Measurements from ENCODE around the gene TANGO6. TPM values are rescaled to one million over a fixed set of nuclear protein-coding genes. Genes with fewer than 3 reads are reported as not detected.

The TANGO6 gene
- total RNA-seq, 1 experiment from 2014 or later, result 21.8 TPM

DNA sequence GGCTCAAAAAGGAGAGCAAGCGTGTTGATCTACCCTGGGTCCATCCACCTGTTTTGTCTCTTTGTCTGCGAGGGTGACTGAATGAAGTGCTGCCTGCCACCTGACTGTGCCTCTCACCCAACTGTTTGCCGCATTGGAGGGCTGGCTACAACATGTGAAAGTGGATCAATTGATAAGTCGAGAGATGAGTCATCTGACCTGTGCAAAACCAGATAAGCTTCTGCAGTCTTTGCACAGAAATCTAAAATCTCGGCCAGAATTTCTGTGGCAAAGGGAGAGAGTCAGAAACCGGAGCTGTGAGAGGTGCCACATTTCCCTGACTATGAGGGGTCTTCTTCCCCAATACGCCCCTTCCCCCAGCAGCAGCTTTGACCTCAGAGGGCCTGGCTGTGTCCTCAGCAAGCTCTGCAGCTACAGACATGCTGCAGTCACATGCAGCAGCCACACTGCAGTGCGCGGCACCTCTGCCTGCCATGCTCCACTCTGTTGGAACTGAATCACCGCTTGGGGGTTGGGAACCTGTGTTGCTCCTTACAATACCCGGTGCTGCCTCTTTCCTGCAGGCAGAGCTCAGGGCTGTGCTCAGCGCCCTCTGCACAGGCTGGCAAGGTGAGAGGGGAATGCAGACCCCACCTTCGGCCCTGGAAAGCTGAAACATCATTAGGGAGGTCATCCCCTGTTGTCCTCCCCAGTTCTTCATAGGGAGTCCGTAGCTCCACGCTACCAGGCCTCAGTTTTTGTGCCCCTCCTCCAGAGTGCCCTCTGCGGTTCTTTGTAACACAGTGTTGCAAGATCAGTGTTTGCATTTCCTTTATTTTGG, 246.0 kb downstream of the TANGO6 start:
- no peaks in the 10 kb centered on the region for H3K36me3 ChIP-seq (ENCODE audit: insufficient read depth, low read length)
- H3K4me1 ChIP-seq (ENCODE audit: low read length), result no peaks in the 10 kb centered on the region
- H3K9ac ChIP-seq (ENCODE audit: low read length), result no peak overlapping the region
- H3K9me2 ChIP-seq (replicated peaks; ENCODE audit: insufficient read depth, low read length), result no peaks in the 10 kb centered on the region
- H3K27me3 ChIP-seq (ENCODE audit: low read length), result no peaks in the 10 kb centered on the region
- H3K27ac ChIP-seq (ENCODE audit: low read length), result no peak overlapping the region
- H3K4me3 ChIP-seq (ENCODE audit: low read length), result no peak overlapping the region
- peak; percentile 34 for DNase-seq
- H3K79me2 ChIP-seq (ENCODE audit: low read length), result no peaks in the 10 kb centered on the region
- no peak overlapping the region for H3K4me2 ChIP-seq (ENCODE audit: low read depth, low read length, poor library complexity, severe bottlenecking)
- no peak overlapping the region for H2AFZ ChIP-seq (ENCODE audit: low read length)
- no peaks in the 10 kb centered on the region for H4K20me1 ChIP-seq (ENCODE audit: insufficient read depth, low read depth, low read length)
- no peaks in the 10 kb centered on the region for H3K9me3 ChIP-seq (ENCODE audit: low read length)

DNA sequence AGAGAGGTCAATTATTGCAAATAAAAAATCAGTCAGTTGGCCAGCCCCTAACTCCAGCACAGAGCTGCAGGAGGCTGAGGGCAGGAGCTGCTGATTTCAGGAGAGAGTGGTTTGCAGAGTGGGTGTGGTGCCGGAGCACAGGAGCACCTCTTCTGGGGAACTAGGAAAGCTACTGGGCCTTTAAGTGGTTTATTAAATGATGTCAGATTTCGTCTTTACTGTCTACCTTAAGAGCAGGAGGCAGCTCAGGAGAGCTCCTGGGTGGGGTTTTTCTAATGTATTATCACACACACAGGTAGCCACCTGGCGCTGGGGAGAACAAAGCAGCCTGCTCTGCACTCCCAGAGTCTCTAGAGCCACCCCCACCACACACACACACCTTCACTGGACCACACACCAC, 250.6 kb downstream of the TANGO6 start:
- Histone ChIP-seq H3K4me2 (ENCODE audit: low read depth, low read length, poor library complexity, severe bottlenecking) (no peak overlapping the region), H3K9me2 (replicated peaks; ENCODE audit: insufficient read depth, low read length) (no peaks in the 10 kb centered on the region), H2AFZ (ENCODE audit: low read length) (no peak overlapping the region)

GRCh38 chr16:69094501-69094900, 251.2 kb downstream of the TANGO6 start:
- peak; percentile 34 for DNase-seq
- Histone ChIP-seq H3K79me2 (ENCODE audit: low read length) (no peaks in the 10 kb centered on the region), H4K20me1 (ENCODE audit: insufficient read depth, low read depth, low read length) (no peaks in the 10 kb centered on the region)

More for the DNA sequence above, 250.6 kb downstream of the TANGO6 start:
- no peak overlapping the region for H3K9ac ChIP-seq (ENCODE audit: low read length)
- DNase-seq, result peak; percentile 34
- no peaks in the 10 kb centered on the region for H3K4me1 ChIP-seq (ENCODE audit: low read length)
- no peak overlapping the region for H3K27ac ChIP-seq (ENCODE audit: low read length)
- H3K27me3 ChIP-seq (ENCODE audit: low read length), result no peaks in the 10 kb centered on the region
- H4K20me1 ChIP-seq (ENCODE audit: insufficient read depth, low read depth, low read length), result no peaks in the 10 kb centered on the region
- H3K36me3 ChIP-seq (ENCODE audit: insufficient read depth, low read length), result no peaks in the 10 kb centered on the region
- no peak overlapping the region for H3K4me3 ChIP-seq (ENCODE audit: low read length)
- no peaks in the 10 kb centered on the region for H3K9me3 ChIP-seq (ENCODE audit: low read length)
- H3K79me2 ChIP-seq (ENCODE audit: low read length), result no peaks in the 10 kb centered on the region

GRCh38 chr16:69095193-69095592, 251.9 kb downstream of the TANGO6 start:
- Histone ChIP-seq H3K4me1 (ENCODE audit: low read length) (no peaks in the 10 kb centered on the region), H3K9me2 (replicated peaks; ENCODE audit: insufficient read depth, low read length) (no peaks in the 10 kb centered on the region), H4K20me1 (ENCODE audit: insufficient read depth, low read depth, low read length) (no peaks in the 10 kb centered on the region), H3K27ac (ENCODE audit: low read length) (no peak overlapping the region), H3K79me2 (ENCODE audit: low read length) (no peaks in the 10 kb centered on the region), H3K4me2 (ENCODE audit: low read depth, low read length, poor library complexity, severe bottlenecking) (no peak overlapping the region), H3K36me3 (ENCODE audit: insufficient read depth, low read length) (no peaks in the 10 kb centered on the region), H3K9me3 (ENCODE audit: low read length) (no peaks in the 10 kb centered on the region), H2AFZ (ENCODE audit: low read length) (no peak overlapping the region), H3K4me3 (ENCODE audit: low read length) (no peak overlapping the region), H3K9ac (ENCODE audit: low read length) (no peak overlapping the region), H3K27me3 (ENCODE audit: low read length) (no peaks in the 10 kb centered on the region)
- no peak for DNase-seq

More at GRCh38 chr16:69094501-69094900, 251.2 kb downstream of the TANGO6 start:
- H3K27ac ChIP-seq (ENCODE audit: low read length), result no peak overlapping the region
- no peaks in the 10 kb centered on the region for H3K4me1 ChIP-seq (ENCODE audit: low read length)
- no peaks in the 10 kb centered on the region for H3K9me3 ChIP-seq (ENCODE audit: low read length)
- H3K27me3 ChIP-seq (ENCODE audit: low read length), result no peaks in the 10 kb centered on the region
- H3K9ac ChIP-seq (ENCODE audit: low read length), result no peak overlapping the region
- no peak overlapping the region for H2AFZ ChIP-seq (ENCODE audit: low read length)
- no peak overlapping the region for H3K4me3 ChIP-seq (ENCODE audit: low read length)
- no peaks in the 10 kb centered on the region for H3K9me2 ChIP-seq (replicated peaks; ENCODE audit: insufficient read depth, low read length)
- H3K36me3 ChIP-seq (ENCODE audit: insufficient read depth, low read length), result no peaks in the 10 kb centered on the region
- H3K4me2 ChIP-seq (ENCODE audit: low read depth, low read length, poor library complexity, severe bottlenecking), result no peak overlapping the region

GRCh38 chr16:69100071-69100691, 256.9 kb downstream of the TANGO6 start:
- no peak overlapping the region for H2AFZ ChIP-seq (ENCODE audit: low read length)
- H3K27ac ChIP-seq (ENCODE audit: low read length), result no peak overlapping the region
- no peaks in the 10 kb centered on the region for H3K79me2 ChIP-seq (ENCODE audit: low read length)
- 0 out of 2 replicates have a peak, but pooled peaks cover 3% of the 10 kb centered on the region for H3K4me1 ChIP-seq (ENCODE audit: low read length)
- no peaks in the 10 kb centered on the region for H3K27me3 ChIP-seq (ENCODE audit: low read length)
- H3K36me3 ChIP-seq (ENCODE audit: insufficient read depth, low read length), result no peaks in the 10 kb centered on the region
- no peaks in the 10 kb centered on the region for H3K9me3 ChIP-seq (ENCODE audit: low read length)
- no peak for DNase-seq
- no peak overlapping the region for H3K4me3 ChIP-seq (ENCODE audit: low read length)
- no peak overlapping the region for H3K9ac ChIP-seq (ENCODE audit: low read length)
- H3K4me2 ChIP-seq (ENCODE audit: low read depth, low read length, poor library complexity, severe bottlenecking), result no peak overlapping the region
- no peaks in the 10 kb centered on the region for H3K9me2 ChIP-seq (replicated peaks; ENCODE audit: insufficient read depth, low read length)
- no peaks in the 10 kb centered on the region; the same call in 1 of the 2 replicates for H4K20me1 ChIP-seq (ENCODE audit: insufficient read depth, low read depth, low read length)

- peak within 1 kb of the TSS; percentile 57; the same call in 1 of the 2 replicates for H3K4me3 ChIP-seq (ENCODE audit: low read length)
- no peaks in the 10 kb centered on the region for H3K36me3 ChIP-seq (ENCODE audit: insufficient read depth, low read length)
- H3K9me3 ChIP-seq (ENCODE audit: low read length), result no peaks in the 10 kb centered on the region
- H3K79me2 ChIP-seq (ENCODE audit: low read length), result no peaks in the 10 kb centered on the region
- peak within 1 kb of the TSS; percentile 50 for H3K9ac ChIP-seq (ENCODE audit: low read length)
- DNase-seq, result peak; percentile 60
- no peak within 1 kb of the TSS for H3K27ac ChIP-seq (ENCODE audit: low read length)
- H3K4me1 ChIP-seq (ENCODE audit: low read length), result peaks cover 7% of the 10 kb centered on the region; the same call in 1 of the 2 replicates
- peak within 1 kb of the TSS; percentile 70 for H3K4me2 ChIP-seq (ENCODE audit: low read depth, low read length, poor library complexity, severe bottlenecking)
- peaks cover 5% of the 10 kb centered on the region; the same call in 1 of the 2 replicates for H4K20me1 ChIP-seq (ENCODE audit: insufficient read depth, low read depth, low read length)
- H3K27me3 ChIP-seq (ENCODE audit: low read length), result no peaks in the 10 kb centered on the region
- H2AFZ ChIP-seq (ENCODE audit: low read length), result no peak within 1 kb of the TSS
- no peaks in the 10 kb centered on the region for H3K9me2 ChIP-seq (replicated peaks; ENCODE audit: insufficient read depth, low read length)
Measured at GRCh38 chr16:69105501-69106361, 262.4 kb downstream of the TANGO6 start, which contains the start of gene HAS3. TSS of gene HAS3 (plus strand) at chr16:69105653. CDS start at chr16:69109396, 3,743 bp downstream.

GRCh38 chr16:69106491-69107315, 263.4 kb downstream of the TANGO6 start:
- Histone ChIP-seq H3K4me3 (ENCODE audit: low read length) (peak overlapping the region; percentile 54; the same call in 1 of the 2 replicates), H2AFZ (ENCODE audit: low read length) (no peak overlapping the region), H3K9me3 (ENCODE audit: low read length) (no peaks in the 10 kb centered on the region), H3K4me1 (ENCODE audit: low read length) (peaks cover 7% of the 10 kb centered on the region; the same call in 1 of the 2 replicates), H3K9ac (ENCODE audit: low read length) (peak overlapping the region; percentile 50), H3K79me2 (ENCODE audit: low read length) (no peaks in the 10 kb centered on the region), H4K20me1 (ENCODE audit: insufficient read depth, low read depth, low read length) (peaks cover 5% of the 10 kb centered on the region; the same call in 1 of the 2 replicates), H3K27ac (ENCODE audit: low read length) (no peak overlapping the region), H3K4me2 (ENCODE audit: low read depth, low read length, poor library complexity, severe bottlenecking) (peak overlapping the region; percentile 70), H3K36me3 (ENCODE audit: insufficient read depth, low read length) (no peaks in the 10 kb centered on the region), H3K9me2 (replicated peaks; ENCODE audit: insufficient read depth, low read length) (no peaks in the 10 kb centered on the region), H3K27me3 (ENCODE audit: low read length) (no peaks in the 10 kb centered on the region)
- DNase-seq, result no peak

All from Karpas-422 (cell line).